GM18511 (cell line): Measurements from ENCODE around the gene RFX2.

Experiments used
- ATAC-seq: cut with Tn5 transposase; IDR thresholded peaks from one replicate; pipeline ENCODE4 v1.9.1; 2021; ENCODE audit warnings: mild to moderate bottlenecking, moderate library complexity; ENCODE audit not compliant: unreplicated experiment

The RFX2 gene

GRCh38 chr19:6105444-6105843 lies 4.9 kb downstream of the RFX2 start:
- ATAC-seq = no peak

- ATAC-seq = no peak
Measured at GRCh38 chr19:6103894-6104293, 6.4 kb downstream of the RFX2 start.

GRCh38 chr19:6103217-6103644 lies 7.1 kb downstream of the RFX2 start:
- no peak for ATAC-seq

- no peak for ATAC-seq
Measured at GRCh38 chr19:6101991-6102390, 8.3 kb downstream of the RFX2 start.

GRCh38 chr19:6101291-6101825 lies 8.9 kb downstream of the RFX2 start:
- no peak for ATAC-seq

- no peak for ATAC-seq
Measured at GRCh38 chr19:6100284-6100915, 9.9 kb downstream of the RFX2 start.

GRCh38 chr19:6099599-6099998 lies 10.7 kb downstream of the RFX2 start:
- ATAC-seq = no peak

GRCh38 chr19:6099033-6099432 lies 11.3 kb downstream of the RFX2 start:
- no peak for ATAC-seq

GRCh38 chr19:6098574-6098973 lies 11.7 kb downstream of the RFX2 start:
- ATAC-seq = no peak

GRCh38 chr19:6097911-6098310 lies 12.4 kb downstream of the RFX2 start:
- ATAC-seq = no peak

GRCh38 chr19:6095760-6096159 lies 14.5 kb downstream of the RFX2 start:
- ATAC-seq = no peak

GRCh38 chr19:6092329-6093286 lies 17.7 kb downstream of the RFX2 start:
- no peak for ATAC-seq

- ATAC-seq = no peak
Measured at GRCh38 chr19:6091771-6092291, 18.5 kb downstream of the RFX2 start.

- ATAC-seq = no peak
Measured at GRCh38 chr19:6090634-6091033, 19.7 kb downstream of the RFX2 start.

GRCh38 chr19:6088602-6089049 lies 21.7 kb downstream of the RFX2 start:
- no peak for ATAC-seq

- ATAC-seq = peak; percentile 70
Measured at GRCh38 chr19:6087074-6087571, 23.2 kb downstream of the RFX2 start.

- no peak for ATAC-seq
Measured at GRCh38 chr19:6086068-6086788, 24.1 kb downstream of the RFX2 start.

- ATAC-seq = no peak
Measured at GRCh38 chr19:6084821-6085220, 25.5 kb downstream of the RFX2 start.

GRCh38 chr19:6079107-6079506 lies 31.2 kb downstream of the RFX2 start:
- no peak for ATAC-seq

- no peak for ATAC-seq
Measured at GRCh38 chr19:6078068-6078467, 32.2 kb downstream of the RFX2 start.
